Central memory CD8-positive, alpha-beta T cell (primary cell): ENCODE measurements around the gene HOXA3.

ENCODE experiments used
- ATAC-seq: fragments of 150-1000 bp; cut with Tn5 transposase; replicated peaks from 2 replicates; pipeline ENCODE4 v1.10.0; 2022; ENCODE audit warnings: mild to moderate bottlenecking, moderate FRiP score, moderate number of reproducible peaks; ENCODE audit not compliant: poor library complexity, severe bottlenecking; ENCODE audit errors: extremely low read depth
- DNase-seq, 2 donors: peaks; one replicate each; pipeline ENCODE4 v3.0.0; 2021; ENCODE audit warnings: low spot score in 2 of 2
- H3K27ac Mint-ChIP-seq: one replicate; pipeline ENCODE4 v1.8.0; 2022; ENCODE audit warnings: low read depth, mild to moderate bottlenecking, moderate library complexity, mixed read lengths
- H3K27me3 Mint-ChIP-seq: one replicate; pipeline ENCODE4 v1.8.0; 2022; ENCODE audit warnings: mixed read lengths
- H3K36me3 Mint-ChIP-seq: one replicate; pipeline ENCODE4 v1.8.0; 2022; ENCODE audit warnings: mild to moderate bottlenecking, moderate library complexity, mixed read lengths; ENCODE audit not compliant: insufficient read depth
- H3K4me1 Mint-ChIP-seq: one replicate; pipeline ENCODE4 v1.8.0; 2022; ENCODE audit warnings: mixed read lengths
- H3K4me3 Mint-ChIP-seq: one replicate; pipeline ENCODE4 v1.8.0; 2022; ENCODE audit warnings: mild to moderate bottlenecking, moderate library complexity, mixed read lengths
- H3K9me3 Mint-ChIP-seq: one replicate; pipeline ENCODE4 v1.8.0; 2022; ENCODE audit warnings: mixed read lengths

Gene HOXA3

DNA sequence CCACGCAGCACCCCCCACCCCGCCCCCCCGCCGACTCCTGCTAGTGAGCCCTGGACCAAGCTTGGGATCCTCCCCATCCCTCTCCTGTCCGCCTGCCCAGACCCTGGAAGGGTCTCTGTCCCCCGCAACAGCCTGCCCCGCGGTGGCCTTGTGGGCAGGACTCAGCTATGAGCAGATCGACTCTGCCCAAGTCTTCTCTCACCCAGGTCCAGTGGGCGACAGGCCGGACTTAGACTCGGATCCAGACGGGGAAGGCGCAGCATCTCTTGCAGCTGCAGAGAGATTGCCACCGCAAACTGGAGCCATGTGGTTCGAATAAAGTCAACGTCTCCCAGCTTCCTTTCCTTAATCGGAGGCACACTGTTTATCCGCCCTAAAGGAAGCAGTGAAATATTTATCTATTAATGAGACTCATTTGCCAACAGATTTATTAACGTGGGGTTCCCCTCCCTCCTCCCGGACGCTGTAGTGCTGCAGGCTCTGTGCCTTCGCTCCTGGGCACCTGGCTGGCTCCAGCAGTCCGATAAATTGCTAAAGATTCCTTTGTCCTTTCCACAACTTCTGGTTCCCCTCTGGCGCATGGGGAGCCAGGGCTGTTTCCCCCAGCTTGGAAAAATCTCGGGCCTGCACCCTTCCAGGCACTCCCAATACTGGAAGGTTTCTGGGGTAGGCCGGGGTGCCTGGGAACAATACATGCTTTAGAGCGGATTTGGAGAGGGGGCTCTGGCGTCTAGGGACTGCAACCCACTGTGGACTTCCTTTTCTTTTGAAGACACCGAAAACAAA lies 4.7 kb upstream of the HOXA3 start:
- peaks cover 47% of the 10 kb centered on the region for H3K4me1 Mint-ChIP-seq
- H3K9me3 Mint-ChIP-seq: no peaks in the 10 kb centered on the region
- H3K27ac Mint-ChIP-seq: peak overlapping the region; percentile 84
- peaks cover 29% of the 10 kb centered on the region for H3K36me3 Mint-ChIP-seq
- H3K4me3 Mint-ChIP-seq: peak overlapping the region; percentile 48
- DNase-seq (no peak), ATAC-seq (no peak)
- H3K27me3 Mint-ChIP-seq: peaks cover 87% of the 10 kb centered on the region

DNA sequence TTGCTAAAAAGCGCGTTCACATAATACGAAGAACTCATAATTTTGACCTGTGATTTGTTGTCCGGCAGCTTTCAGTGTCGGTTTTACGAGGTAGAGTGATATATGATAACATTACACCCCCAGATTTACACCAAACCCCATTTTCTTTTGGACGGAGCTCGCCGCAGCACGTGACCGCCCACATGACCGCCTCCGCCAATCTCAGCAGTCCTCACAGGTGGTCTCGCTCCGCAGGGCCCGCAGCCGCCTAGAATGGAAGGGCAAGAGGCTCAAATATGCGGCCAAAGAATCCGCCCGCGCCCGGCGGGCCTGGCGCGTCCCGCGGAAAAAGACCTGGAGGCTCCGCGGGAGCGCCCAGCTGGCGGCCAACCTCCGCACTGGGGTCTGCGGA lies 4.1 kb upstream of the HOXA3 start, which contains the start of gene HOXA7:
HOXA7 (minus strand) TSS at position 168 of the 391 bp plus-strand sequence; CDS start at position 38, 130 bp downstream.
- peak within 1 kb of the TSS; percentile 84 for H3K27ac Mint-ChIP-seq
- ATAC-seq (no peak), DNase-seq (no peak)
- H3K9me3 Mint-ChIP-seq: no peaks in the 10 kb centered on the region
- H3K4me3 Mint-ChIP-seq: peak within 1 kb of the TSS; percentile 58
- peaks cover 88% of the 10 kb centered on the region for H3K27me3 Mint-ChIP-seq
- H3K36me3 Mint-ChIP-seq: peaks cover 31% of the 10 kb centered on the region
- peaks cover 53% of the 10 kb centered on the region for H3K4me1 Mint-ChIP-seq

DNA sequence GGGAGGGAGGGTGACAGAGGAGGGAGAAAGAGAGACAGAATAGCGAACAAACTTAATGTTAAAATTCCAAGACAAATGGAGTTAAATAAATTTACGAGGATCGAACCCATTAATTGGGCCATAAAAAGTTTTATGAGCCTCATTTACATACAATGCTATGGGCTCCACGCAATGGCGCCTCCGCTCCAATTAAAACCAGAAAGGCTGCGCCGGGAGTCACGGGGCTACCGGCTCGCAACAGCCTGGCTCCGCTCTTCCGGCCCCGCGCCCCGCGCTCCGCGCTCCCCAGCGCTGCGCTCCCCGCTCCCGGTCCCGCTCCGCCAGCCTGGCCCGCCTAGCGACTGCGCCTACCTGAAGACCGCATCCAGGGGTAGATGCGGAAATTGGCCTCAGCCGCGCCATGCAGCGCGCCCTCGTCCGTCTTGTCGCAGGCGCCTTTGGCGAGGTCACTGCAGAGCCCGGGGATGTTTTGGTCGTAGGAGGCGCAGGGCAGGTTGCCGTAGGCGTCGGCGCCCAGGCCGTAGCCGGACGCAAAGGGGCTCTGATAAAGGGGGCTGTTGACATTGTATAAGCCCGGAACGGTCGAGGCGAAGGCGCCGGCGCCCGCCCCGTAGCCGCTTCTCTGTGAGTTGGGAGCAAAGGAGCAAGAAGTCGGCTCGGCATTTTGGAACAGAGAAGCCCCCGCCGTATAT lies 3.6 kb upstream of the HOXA3 start:
- peaks cover 36% of the 10 kb centered on the region for H3K36me3 Mint-ChIP-seq
- ATAC-seq: no peak
- peak overlapping the region; percentile 58 for H3K4me3 Mint-ChIP-seq
- H3K27ac Mint-ChIP-seq: peak overlapping the region; percentile 79
- no peaks in the 10 kb centered on the region for H3K9me3 Mint-ChIP-seq
- peaks cover 93% of the 10 kb centered on the region for H3K27me3 Mint-ChIP-seq
- H3K4me1 Mint-ChIP-seq: peaks cover 55% of the 10 kb centered on the region
- DNase-seq: no peak

DNA sequence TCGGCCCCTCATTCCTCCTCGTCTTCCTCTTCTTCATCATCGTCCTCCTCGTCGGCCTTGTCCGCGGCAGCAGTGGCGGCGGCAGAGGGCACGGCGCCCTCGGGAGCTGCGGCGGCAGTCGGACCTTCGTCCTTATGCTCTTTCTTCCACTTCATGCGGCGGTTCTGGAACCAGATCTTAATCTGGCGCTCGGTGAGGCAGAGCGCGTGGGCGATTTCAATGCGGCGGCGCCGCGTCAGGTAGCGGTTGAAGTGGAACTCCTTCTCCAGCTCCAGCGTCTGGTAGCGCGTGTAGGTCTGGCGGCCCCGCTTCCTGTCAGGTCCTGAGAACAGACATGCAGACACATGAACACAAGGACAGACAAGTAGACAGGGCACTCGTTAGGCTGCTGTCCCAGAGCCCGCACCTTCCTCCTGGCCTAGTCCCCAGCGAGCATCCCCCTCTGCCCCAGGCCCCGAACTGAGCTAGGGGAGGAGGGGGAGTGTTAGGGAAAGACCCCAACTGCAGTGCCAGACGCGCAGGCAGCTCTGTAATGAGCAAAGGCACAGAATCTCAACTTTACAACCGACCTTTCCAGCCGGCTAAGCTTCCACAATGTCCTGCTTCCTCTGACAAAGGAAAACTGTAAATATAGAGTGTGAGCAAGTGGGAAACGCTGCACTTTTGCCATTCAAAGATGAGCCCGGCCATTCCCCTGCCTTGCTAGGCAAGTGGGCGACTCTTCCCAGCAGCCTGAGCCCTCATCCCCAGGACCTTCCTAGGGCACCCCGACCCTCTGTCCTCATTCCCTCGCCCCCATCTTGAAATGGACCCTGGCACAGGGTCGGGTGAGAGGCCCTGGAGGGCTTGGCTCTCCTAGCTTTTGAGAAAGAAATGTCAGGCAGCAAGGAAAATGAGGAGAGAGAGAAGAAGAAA lies 2.8 kb upstream of the HOXA3 start:
- ATAC-seq (no peak), DNase-seq (no peak)
- peaks cover 100% of the 10 kb centered on the region for H3K27me3 Mint-ChIP-seq
- peak overlapping the region; percentile 58 for H3K4me3 Mint-ChIP-seq
- no peaks in the 10 kb centered on the region for H3K9me3 Mint-ChIP-seq
- H3K36me3 Mint-ChIP-seq: peaks cover 36% of the 10 kb centered on the region
- peak overlapping the region; percentile 82 for H3K27ac Mint-ChIP-seq
- H3K4me1 Mint-ChIP-seq: peaks cover 61% of the 10 kb centered on the region

DNA sequence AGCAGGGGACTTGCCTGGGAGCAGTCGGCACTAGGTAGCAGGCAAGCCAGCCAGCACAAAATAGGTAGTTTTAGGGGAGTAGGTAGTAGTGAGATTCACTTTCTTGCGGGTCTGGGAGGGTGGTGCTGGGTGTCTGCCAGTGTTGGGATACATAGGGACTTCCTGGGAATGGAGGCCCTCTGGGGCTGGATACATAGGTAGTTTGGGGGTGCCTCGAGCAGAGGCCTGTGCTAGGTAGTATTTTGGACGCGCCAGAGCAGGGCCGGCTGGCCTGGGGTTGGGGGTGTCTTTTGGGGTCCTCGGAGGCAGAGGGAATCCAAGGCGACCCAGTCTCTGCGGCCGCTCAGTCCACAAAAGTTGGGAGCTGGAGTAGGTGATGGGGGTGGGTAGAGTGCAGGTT lies 2.0 kb upstream of the HOXA3 start:
- H3K4me1 Mint-ChIP-seq: peaks cover 55% of the 10 kb centered on the region
- peak overlapping the region; percentile 58 for H3K4me3 Mint-ChIP-seq
- peak overlapping the region; percentile 82 for H3K27ac Mint-ChIP-seq
- H3K36me3 Mint-ChIP-seq: peaks cover 36% of the 10 kb centered on the region
- peaks cover 96% of the 10 kb centered on the region for H3K27me3 Mint-ChIP-seq
- H3K9me3 Mint-ChIP-seq: no peaks in the 10 kb centered on the region
- no peak for ATAC-seq
- DNase-seq: no peak

DNA sequence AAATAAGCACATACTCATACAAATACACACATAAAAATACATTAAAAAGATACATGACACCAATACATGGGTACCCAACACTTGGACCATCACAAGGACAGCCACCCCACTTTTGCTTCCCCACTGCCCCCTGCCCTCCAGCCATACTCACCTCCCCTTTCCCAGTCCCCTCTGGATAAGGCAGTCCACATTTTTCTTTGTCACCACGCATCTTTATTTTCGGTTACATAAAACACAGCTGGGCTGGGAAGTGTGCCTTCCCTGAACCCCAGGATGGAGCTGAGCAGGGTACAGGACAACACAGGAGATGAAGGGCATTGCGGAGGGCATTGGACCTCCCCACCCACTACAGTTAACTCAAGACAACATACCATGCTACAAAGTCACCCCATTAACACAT lies 1.1 kb upstream of the HOXA3 start:
- peaks cover 50% of the 10 kb centered on the region for H3K4me1 Mint-ChIP-seq
- no peak overlapping the region for H3K27ac Mint-ChIP-seq
- H3K9me3 Mint-ChIP-seq: no peaks in the 10 kb centered on the region
- H3K27me3 Mint-ChIP-seq: peaks cover 96% of the 10 kb centered on the region
- ATAC-seq (no peak), DNase-seq (no peak)
- peaks cover 36% of the 10 kb centered on the region for H3K36me3 Mint-ChIP-seq
- no peak overlapping the region for H3K4me3 Mint-ChIP-seq

DNA sequence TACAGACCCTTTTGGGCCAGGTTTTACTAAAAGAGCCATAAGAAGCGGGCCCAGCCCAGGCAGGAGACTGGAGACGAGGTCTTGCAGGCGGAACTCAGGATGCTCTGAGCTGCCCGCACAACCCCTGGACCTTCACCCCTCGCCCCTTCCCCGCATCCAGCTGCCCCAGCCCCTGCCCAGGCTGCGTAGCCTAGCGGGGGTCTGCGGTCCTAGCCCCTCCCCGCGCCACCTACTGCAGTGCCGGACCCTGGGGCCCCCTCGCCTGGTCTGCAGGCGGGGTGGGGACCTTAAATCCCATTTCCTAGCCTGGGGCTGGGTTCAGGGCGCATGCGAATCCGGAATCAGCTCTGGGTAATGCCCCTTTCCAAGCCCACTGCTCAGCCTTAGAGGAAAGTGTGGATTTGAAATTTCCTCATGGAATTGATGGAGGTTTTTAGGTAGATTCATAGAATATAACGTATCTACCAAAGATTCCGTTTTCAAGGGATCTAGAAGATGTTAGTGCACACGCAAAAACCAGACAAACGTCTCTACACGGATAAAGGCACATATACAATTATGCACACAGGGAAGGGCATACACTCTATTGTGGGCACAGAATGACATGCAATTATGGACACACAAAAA lies 546 bp upstream of the HOXA3 start:
- peaks cover 47% of the 10 kb centered on the region for H3K4me1 Mint-ChIP-seq
- no peak for DNase-seq
- H3K4me3 Mint-ChIP-seq: no peak overlapping the region
- H3K27ac Mint-ChIP-seq: no peak overlapping the region
- H3K27me3 Mint-ChIP-seq: peaks cover 96% of the 10 kb centered on the region
- ATAC-seq: no peak
- peaks cover 32% of the 10 kb centered on the region for H3K36me3 Mint-ChIP-seq
- H3K9me3 Mint-ChIP-seq: no peaks in the 10 kb centered on the region

DNA sequence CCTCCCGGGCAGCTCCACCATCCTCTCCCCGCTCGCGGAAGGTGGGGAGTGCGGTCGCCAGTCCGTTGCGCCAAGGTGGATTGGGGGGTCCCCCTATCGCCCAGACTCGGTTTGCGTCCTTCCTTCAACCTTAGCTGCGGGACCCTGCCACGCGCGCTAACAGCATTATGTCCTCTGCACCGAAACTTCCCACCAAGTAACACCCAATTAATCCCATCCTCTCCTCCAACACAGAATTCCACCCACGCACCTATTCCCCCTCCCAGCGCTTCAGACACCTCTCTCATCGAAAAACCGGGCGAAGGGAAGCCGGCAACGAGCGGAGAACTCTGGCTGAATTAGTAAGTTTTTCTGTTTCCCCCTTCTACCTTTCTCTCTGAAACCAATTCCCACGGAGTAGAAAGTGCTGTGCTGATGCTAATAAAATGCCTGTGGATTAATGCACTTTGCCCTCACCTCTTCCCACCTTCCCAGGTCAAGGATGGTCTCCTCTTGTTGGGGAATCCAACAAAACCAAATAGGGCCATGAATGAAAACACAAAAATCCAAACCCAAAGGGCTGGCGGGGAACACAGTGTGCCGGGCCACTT lies 947 bp downstream of the HOXA3 start:
- Mint-ChIP-seq H3K9me3 (no peaks in the 10 kb centered on the region), H3K27me3 (peaks cover 96% of the 10 kb centered on the region), H3K36me3 (peaks cover 22% of the 10 kb centered on the region), H3K4me1 (peaks cover 44% of the 10 kb centered on the region), H3K27ac (peak overlapping the region; percentile 77), H3K4me3 (peak overlapping the region; percentile 82)
- DNase-seq (no peak), ATAC-seq (no peak)

DNA sequence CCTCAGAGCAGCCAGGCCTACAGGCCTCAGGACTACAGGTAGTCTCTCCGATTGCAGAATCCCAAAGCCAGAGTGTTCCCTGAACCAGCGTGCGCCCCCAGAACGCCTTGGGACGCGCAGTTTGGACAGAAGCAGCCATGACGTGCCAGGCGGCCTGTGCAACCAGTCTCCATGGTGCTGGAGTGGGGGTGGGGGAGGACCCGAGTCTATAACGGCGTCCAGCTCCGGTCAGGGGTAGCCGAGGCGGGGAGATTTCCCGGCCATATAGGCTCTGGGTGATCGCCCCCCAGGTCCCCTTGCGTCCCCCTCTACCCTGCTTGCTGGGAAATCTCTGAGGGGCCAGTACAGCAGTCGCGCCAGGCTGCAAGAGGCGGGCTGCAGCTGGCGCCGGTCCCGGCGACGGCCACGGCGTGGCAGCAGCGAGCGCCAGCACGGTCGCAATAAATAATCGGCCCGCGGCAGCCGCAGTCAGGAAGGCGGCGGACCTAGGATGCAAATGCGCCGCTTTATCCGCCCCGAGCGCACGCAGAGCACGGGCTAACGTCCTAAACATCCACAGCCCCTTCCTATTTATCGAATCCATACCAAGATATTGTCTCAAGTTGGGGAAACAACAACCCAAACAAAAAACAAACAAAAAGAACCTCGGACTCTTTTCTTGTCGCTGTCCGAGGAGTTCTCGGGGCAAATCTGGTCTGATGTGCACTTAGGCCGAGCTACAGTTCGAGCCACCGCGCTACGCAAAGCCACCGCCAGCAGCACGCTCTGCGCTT lies 1.6 kb downstream of the HOXA3 start:
- Mint-ChIP-seq H3K27ac (peak overlapping the region; percentile 77), H3K4me3 (peak overlapping the region; percentile 82), H3K4me1 (peaks cover 43% of the 10 kb centered on the region), H3K27me3 (peaks cover 96% of the 10 kb centered on the region), H3K9me3 (no peaks in the 10 kb centered on the region), H3K36me3 (peaks cover 16% of the 10 kb centered on the region)
- DNase-seq: no peak
- peak; percentile 69 for ATAC-seq

DNA sequence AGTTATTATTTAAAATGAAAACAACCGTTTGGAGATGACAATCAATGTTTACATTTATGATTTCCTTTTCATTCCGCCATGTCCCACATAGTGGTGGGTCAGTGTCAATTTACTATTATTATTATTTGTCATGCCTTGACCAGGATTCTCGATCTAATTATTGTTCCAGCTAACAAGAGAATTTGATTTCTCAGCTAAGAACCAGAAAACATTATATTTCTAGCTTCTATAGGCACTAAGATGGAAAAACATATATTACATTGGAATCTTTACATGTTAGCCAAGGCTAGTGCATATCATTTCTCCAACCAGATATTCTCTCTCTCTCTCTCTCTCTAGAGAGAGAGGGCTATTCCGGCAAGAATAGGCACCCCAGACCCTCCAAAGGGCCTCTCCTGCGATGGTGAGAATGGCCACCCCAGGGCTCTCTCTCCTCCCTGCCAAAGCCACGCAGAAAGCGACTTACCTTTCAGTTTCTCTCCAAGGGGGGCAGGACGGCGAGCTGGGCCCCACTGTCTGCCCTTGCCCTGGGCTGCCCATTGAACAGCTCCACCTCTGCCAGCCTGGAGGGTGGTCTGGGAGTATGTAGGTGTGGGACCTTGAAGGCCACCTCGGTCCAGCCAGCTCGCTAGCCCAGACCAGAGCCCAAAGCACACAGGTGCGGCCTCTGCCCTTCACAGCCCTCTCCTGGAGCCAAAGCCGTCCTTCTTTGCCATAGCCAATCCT lies 2.4 kb downstream of the HOXA3 start:
- H3K4me3 Mint-ChIP-seq: peak overlapping the region; percentile 82
- H3K27ac Mint-ChIP-seq: no peak overlapping the region
- no peaks in the 10 kb centered on the region for H3K9me3 Mint-ChIP-seq
- H3K27me3 Mint-ChIP-seq: peaks cover 96% of the 10 kb centered on the region
- no peak for DNase-seq
- no peak for ATAC-seq
- H3K4me1 Mint-ChIP-seq: peaks cover 37% of the 10 kb centered on the region
- peaks cover 14% of the 10 kb centered on the region for H3K36me3 Mint-ChIP-seq
